WERI-Rb-1 (cell line): ENCODE measurements around the gene SLC30A1.
"Not testable (repeated sequence)": the region's sequence is repeated elsewhere in the genome, so short reads cannot be mapped to it uniquely, and the experiment has no call there.

Experiments used
- DNase-seq: peaks from one replicate; pipeline ENCODE4 v3.0.0-alpha.2; 2020
- H3K27ac ChIP-seq: fragments of 250-450 bp; sonication (Bioruptor Pico); 2 replicates; pipeline ENCODE4 v1.5.1; 2020; ENCODE audit warnings: mild to moderate bottlenecking, moderate library complexity
- H3K27me3 ChIP-seq: fragments of 250-450 bp; sonication (Bioruptor Pico); 2 replicates; pipeline ENCODE4 v1.5.1; 2021; ENCODE audit warnings: mild to moderate bottlenecking, low read depth, moderate library complexity; ENCODE audit not compliant: insufficient read depth, severe bottlenecking
- H3K36me3 ChIP-seq: fragments of 250-450 bp; sonication (Bioruptor Pico); 2 replicates; pipeline ENCODE4 v1.5.1; 2020; ENCODE audit warnings: mild to moderate bottlenecking, moderate library complexity
- H3K4me3 ChIP-seq: 2 replicates; pipeline ENCODE4 v1.5.1; 2011; ENCODE audit warnings: low read depth, mild to moderate bottlenecking, control low read depth, low read length
- H3K9me3 ChIP-seq: fragments of 250-450 bp; sonication (Bioruptor Pico); 2 replicates; pipeline ENCODE4 v1.5.1; 2021; ENCODE audit warnings: mild to moderate bottlenecking, moderate library complexity; ENCODE audit not compliant: severe bottlenecking
- CTCF ChIP-seq: IDR thresholded peaks from 2 replicates; pipeline ENCODE4 v1.5.1; 2011; ENCODE audit warnings: low read depth, mild to moderate bottlenecking, control low read depth, inconsistent platforms, low read length

The SLC30A1 gene

GRCh38 chr1:211546543-211546942, 32.4 kb downstream of the SLC30A1 start:
- H3K27me3 ChIP-seq: no peaks in the 10 kb centered on the region
- no peaks in the 10 kb centered on the region for H3K9me3 ChIP-seq
- no peak for TF ChIP-seq CTCF
- H3K4me3 ChIP-seq: no peak overlapping the region
- no peak for DNase-seq
- H3K27ac ChIP-seq: no peak overlapping the region
- no peaks in the 10 kb centered on the region for H3K36me3 ChIP-seq

- Histone ChIP-seq H3K4me3 (no peak overlapping the region), H3K27me3 (no peaks in the 10 kb centered on the region), H3K27ac (no peak overlapping the region), H3K9me3 (peaks cover 15% of the 10 kb centered on the region), H3K36me3 (no peaks in the 10 kb centered on the region)
- no peak for TF ChIP-seq CTCF
- DNase-seq: no peak
These were observed 35.9 kb downstream of the SLC30A1 start for GRCh38 chr1:211543025-211543424.

DNA sequence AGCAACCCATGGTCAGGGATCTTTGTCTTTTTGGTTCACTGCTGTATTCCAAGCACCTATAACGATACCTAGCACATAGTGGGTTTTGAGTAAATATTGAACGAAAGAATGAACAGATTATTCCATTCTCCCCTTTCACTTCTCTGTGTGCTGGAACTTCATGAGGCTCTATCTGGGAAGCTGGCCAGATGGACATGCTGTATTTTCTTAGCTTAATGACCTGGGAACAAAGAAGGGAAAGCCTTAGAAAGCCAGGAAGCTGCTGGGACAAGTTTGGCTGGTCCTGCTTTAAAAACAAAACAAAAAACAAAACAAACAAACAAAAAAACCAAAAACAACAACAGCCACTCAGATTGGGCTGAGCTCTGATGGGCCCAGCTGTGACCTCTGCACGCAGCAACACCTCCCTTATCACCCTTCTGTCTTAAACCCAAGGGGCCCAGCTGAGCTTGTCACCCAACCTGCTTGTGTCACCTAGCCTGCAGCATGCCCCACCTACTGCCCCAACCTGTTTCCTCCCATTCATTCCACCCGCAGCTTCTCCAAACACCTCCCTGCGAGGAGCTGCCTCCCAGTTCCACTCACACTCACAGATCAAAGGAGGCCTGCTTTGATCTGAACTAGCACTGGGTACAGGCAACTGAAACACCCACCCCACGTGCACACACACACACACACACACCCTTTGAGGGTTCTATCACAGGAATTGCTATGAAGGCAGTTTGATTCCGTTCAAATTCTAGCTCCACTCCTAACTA, 37.1 kb downstream of the SLC30A1 start:
- Histone ChIP-seq H3K27me3 (no peaks in the 10 kb centered on the region), H3K9me3 (peaks cover 15% of the 10 kb centered on the region), H3K36me3 (no peaks in the 10 kb centered on the region), H3K4me3 (no peak overlapping the region), H3K27ac (peak overlapping the region; percentile 21)
- DNase-seq: peak; percentile 33
- TF ChIP-seq CTCF: no peak

DNA sequence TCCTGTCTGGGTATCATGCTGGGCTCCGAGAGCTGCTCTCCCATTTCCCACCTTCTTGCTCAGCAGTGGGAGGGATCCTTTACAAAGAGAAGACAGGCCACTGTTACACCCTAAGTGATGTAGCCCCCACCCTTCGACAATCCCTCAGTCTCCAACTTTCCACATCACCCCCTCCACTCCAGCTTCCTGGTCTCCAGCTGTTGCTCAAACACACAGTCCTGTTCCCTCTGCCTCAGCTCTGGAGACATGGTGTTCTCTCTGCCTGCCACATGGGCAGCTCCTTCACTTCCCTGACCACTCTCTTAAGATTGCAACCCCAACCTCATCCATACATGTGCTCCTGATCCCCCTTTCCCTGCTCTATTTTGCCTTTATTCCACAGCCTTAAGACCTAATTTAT, 37.7 kb downstream of the SLC30A1 start:
- no peak for DNase-seq
- Histone ChIP-seq H3K27ac (peak overlapping the region; percentile 21; the same call in 1 of the 2 replicates), H3K4me3 (no peak overlapping the region), H3K9me3 (peaks cover 15% of the 10 kb centered on the region), H3K27me3 (no peaks in the 10 kb centered on the region), H3K36me3 (no peaks in the 10 kb centered on the region)
- TF ChIP-seq CTCF: no peak

DNA sequence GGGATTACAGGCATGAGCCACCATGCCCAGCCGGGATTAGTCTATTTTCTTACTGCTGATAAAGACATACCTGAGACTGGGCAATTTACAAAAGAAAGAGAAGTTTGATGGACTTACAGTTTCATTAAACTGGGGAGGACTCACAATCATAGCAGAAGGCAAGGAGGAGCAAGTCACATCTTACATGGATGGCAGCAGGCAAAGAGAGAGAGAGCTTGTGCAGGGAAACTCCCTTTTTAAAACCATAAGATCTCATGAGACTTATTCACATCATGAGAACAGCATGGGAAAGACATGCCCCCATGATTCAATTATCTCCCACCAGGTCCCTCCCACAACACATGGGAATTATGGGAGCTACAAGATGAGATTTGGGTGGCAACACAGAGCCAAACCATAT, 38.1 kb downstream of the SLC30A1 start:
- not testable (repeated sequence) for H3K27ac ChIP-seq, H3K4me3 ChIP-seq, H3K27me3 ChIP-seq, H3K36me3 ChIP-seq, DNase-seq
- H3K9me3 ChIP-seq: peaks cover 15% of the 10 kb centered on the region

DNA sequence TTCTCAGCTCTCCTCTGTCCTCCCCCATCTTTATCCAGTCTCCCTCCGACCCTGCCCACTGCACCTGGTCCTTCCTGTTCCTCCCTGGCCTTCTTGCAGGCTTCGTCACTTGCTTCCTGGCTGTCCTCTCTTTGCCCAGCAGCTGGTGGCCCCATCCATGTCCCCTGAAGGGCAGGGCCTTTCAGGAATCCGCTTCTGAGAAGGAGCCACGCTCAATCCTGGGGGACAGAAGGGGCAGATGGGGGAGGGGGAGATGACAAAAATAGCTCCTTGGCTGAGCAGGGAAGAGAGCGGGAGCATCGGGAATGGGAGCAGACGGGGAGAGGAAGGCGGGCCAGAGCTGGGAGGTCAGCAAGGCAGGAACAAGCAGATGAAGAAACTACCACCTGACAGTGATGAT, 40.7 kb downstream of the SLC30A1 start:
- peak; percentile 90 for DNase-seq
- H3K9me3 ChIP-seq: peaks cover 15% of the 10 kb centered on the region
- peak overlapping the region; percentile 85 for H3K27ac ChIP-seq
- H3K36me3 ChIP-seq: no peaks in the 10 kb centered on the region
- peak overlapping the region; percentile 14 for H3K4me3 ChIP-seq
- TF ChIP-seq CTCF: no peak
- H3K27me3 ChIP-seq: no peaks in the 10 kb centered on the region
